ENCODE data around the gene GPR39.

GPR39 gene

DNA sequence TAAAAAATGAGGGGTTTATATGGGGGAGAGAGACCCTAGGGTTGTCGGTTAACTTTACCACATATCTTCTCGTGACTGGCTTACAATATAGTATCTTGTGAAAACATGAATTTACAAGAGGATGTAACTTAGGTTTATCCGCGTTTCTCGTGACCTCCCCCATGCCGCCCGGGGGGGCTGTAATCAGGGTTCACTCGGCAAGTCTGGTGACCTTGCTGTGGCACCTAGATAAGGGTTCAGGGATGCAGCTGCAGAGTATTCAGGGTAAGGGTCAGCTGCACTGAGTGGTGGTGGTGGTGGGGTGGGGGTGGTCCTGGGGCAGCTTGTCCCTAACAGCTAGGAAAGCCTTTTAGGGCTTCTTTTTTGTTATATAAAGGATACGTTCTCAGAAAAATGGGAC is 141.1 kb downstream of the GPR39 start:
- no peak for TF ChIP-seq CTCF (IDR thresholded peaks at IDR 0.05; ENCODE audit: extremely low read depth, insufficient read depth, missing control alignments)
- DNase-seq (ENCODE audit: low spot score) = no peak
- in situ Hi-C loops (cut with MboI; ENCODE audit: low pct_unique_long_range_greater_than_20kb, low sequenced_read_pairs, unreplicated experiment) = loop anchor here (25.0 kb wide), 1 partner anchor 605 kb away; no protein-coding TSS in a partner anchor

DNA sequence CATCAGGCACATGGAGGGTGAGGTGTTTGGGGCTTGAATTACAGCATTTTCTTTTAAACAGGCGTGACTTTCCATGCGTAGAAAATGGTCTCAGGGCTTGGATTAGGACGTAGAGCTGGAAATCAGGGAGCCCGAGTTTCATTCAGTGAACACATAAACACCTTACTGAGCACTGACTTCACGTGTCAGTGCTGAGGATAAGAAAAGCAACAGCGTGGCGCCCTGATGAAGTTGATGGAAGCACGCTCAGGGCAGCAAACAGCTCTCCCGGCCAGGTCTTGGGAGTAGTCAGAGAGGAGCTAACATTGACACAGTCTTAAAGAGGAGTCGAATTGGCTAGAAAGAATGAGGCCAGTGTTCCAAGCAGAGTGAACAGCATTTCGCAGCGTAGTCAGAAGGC is 142.7 kb downstream of the GPR39 start:
- DNase-seq (ENCODE audit: low spot score) = no peak
- TF ChIP-seq CTCF (IDR thresholded peaks at IDR 0.05; ENCODE audit: extremely low read depth, insufficient read depth, missing control alignments) = no peak
- in situ Hi-C loops (cut with MboI; ENCODE audit: low pct_unique_long_range_greater_than_20kb, low sequenced_read_pairs, unreplicated experiment) = loop anchor here (25.0 kb wide), 1 partner anchor 603 kb away; no protein-coding TSS in a partner anchor

- in situ Hi-C loops (cut with MboI; ENCODE audit: low pct_unique_long_range_greater_than_20kb, low sequenced_read_pairs, unreplicated experiment) = loop anchor here (25.0 kb wide), 1 partner anchor 602 kb away; no protein-coding TSS in a partner anchor
- no peak for DNase-seq (ENCODE audit: low spot score)
- no peak for TF ChIP-seq CTCF (IDR thresholded peaks at IDR 0.05; ENCODE audit: extremely low read depth, insufficient read depth, missing control alignments)
These were observed 143.3 kb downstream of the GPR39 start for GRCh38 chr2:132559921-132560320.

- in situ Hi-C loops (cut with MboI; ENCODE audit: low pct_unique_long_range_greater_than_20kb, low sequenced_read_pairs, unreplicated experiment) = loop anchor here (25.0 kb wide), 1 partner anchor 602 kb away; no protein-coding TSS in a partner anchor
- no peak for TF ChIP-seq CTCF (IDR thresholded peaks at IDR 0.05; ENCODE audit: extremely low read depth, insufficient read depth, missing control alignments)
- no peak for DNase-seq (ENCODE audit: low spot score)
These were observed 144.0 kb downstream of the GPR39 start for GRCh38 chr2:132560562-132560961.

DNA sequence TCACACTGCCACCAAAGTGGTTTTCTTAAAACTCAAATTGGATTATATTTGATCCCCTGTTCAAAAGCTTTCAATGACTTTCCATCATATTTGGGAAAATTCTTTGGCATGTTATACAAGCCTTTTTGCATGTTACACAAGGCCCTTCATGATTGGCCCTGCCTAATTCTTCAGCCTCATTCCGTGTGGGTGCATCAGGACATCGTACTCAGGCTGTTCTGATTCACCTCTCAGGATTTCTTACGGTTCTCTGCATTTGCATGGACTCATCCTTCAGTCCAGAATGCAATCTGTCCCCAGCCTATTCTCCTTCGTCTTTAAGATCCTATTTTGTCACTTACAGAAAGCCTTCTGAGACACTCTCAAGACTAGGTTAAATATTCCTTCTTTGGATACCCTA is 145.6 kb downstream of the GPR39 start:
- TF ChIP-seq CTCF (IDR thresholded peaks at IDR 0.05; ENCODE audit: extremely low read depth, insufficient read depth, missing control alignments) = no peak
- in situ Hi-C loops (cut with MboI; ENCODE audit: low pct_unique_long_range_greater_than_20kb, low sequenced_read_pairs, unreplicated experiment) = loop anchor here (25.0 kb wide), 1 partner anchor 600 kb away; no protein-coding TSS in a partner anchor
- DNase-seq (ENCODE audit: low spot score) = no peak

DNA sequence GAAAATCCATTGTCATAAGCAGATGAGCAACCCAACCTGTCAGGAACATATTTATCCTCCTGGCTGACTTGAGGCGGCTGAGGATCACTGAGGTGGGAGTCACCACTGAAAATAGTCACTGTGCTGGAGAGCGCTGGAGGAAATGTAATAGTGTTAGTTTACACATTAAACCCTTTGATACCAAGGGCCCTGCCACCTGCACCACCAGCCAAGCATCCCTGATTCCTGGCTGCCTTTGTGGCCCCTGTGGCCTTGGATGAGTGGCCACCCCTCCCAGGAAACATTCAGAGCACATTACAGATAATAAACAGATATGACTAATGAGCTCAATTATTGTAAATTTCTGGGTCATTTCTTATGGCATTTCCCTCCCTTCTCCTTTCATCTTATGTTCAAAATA is 147.5 kb downstream of the GPR39 start:
- in situ Hi-C loops (cut with MboI; ENCODE audit: low pct_unique_long_range_greater_than_20kb, low sequenced_read_pairs, unreplicated experiment) = loop anchor here (25.0 kb wide), 1 partner anchor 598 kb away; no protein-coding TSS in a partner anchor
- no peak for TF ChIP-seq CTCF (IDR thresholded peaks at IDR 0.05; ENCODE audit: extremely low read depth, insufficient read depth, missing control alignments)
- no peak for DNase-seq (ENCODE audit: low spot score)

All from GM13977 (cell line).